Measurements from ENCODE around the gene ACSBG1.
A peak's percentile ranks its signal among the peaks of the same experiment; 100 is the strongest.
"Not testable (repeated sequence)": the region's sequence is repeated elsewhere in the genome, so short reads cannot be mapped to it uniquely, and the experiment has no call there.

ACSBG1 gene

GRCh38 chr15:78162038-78162437 lies 72.3 kb downstream of the ACSBG1 start:
- no peak for DNase-seq

GRCh38 chr15:78159395-78159794 lies 75.0 kb downstream of the ACSBG1 start:
- no peak for DNase-seq

- no peak for DNase-seq
These were observed 77.2 kb downstream of the ACSBG1 start for GRCh38 chr15:78157203-78157602.

GRCh38 chr15:78156653-78157052 lies 77.7 kb downstream of the ACSBG1 start:
- no peak for DNase-seq

- no peak for DNase-seq
These were observed 78.9 kb downstream of the ACSBG1 start for GRCh38 chr15:78155355-78155939.

- DNase-seq, result no peak
These were observed 79.4 kb downstream of the ACSBG1 start for GRCh38 chr15:78154955-78155354.

GRCh38 chr15:78151075-78151474 lies 83.3 kb downstream of the ACSBG1 start:
- DNase-seq, result not testable (repeated sequence)

GRCh38 chr15:78149805-78150751 lies 84.3 kb downstream of the ACSBG1 start:
- DNase-seq, result no peak

GRCh38 chr15:78149068-78149804 lies 85.1 kb downstream of the ACSBG1 start, which contains the start of gene IDH3A:
Gene IDH3A, plus strand, starts transcription at chr15:78149362. Its CDS starts 42 bp downstream, at chr15:78149404.
- DNase-seq, result peak; percentile 81

- no peak for DNase-seq
These were observed 85.8 kb downstream of the ACSBG1 start for GRCh38 chr15:78148392-78149067.

- DNase-seq, result no peak
These were observed 86.8 kb downstream of the ACSBG1 start for GRCh38 chr15:78147566-78147965.

GRCh38 chr15:78146425-78147154 lies 87.8 kb downstream of the ACSBG1 start:
- no peak for DNase-seq

- no peak for DNase-seq
These were observed 92.0 kb downstream of the ACSBG1 start for GRCh38 chr15:78142332-78142731.

GRCh38 chr15:78140292-78140691 lies 94.1 kb downstream of the ACSBG1 start:
- no peak for DNase-seq

- DNase-seq, result no peak
These were observed 94.8 kb downstream of the ACSBG1 start for GRCh38 chr15:78139578-78139977.

GRCh38 chr15:78133801-78134200 lies 100.6 kb downstream of the ACSBG1 start:
- no peak for DNase-seq

- DNase-seq, result no peak
These were observed 102.9 kb downstream of the ACSBG1 start, which contains the start of gene CIB2 for GRCh38 chr15:78131295-78132061. Gene CIB2, minus strand, starts transcription at chr15:78131445. Its CDS starts 230 bp downstream, at chr15:78131215.

- DNase-seq, result no peak
These were observed 103.7 kb downstream of the ACSBG1 start for GRCh38 chr15:78130466-78131294.

GRCh38 chr15:78129751-78130287 lies 104.5 kb downstream of the ACSBG1 start:
- no peak for DNase-seq

Measured in NCI-H2081 treated with DMSO at 0.1 percent for 48 hours (cell line).